ENCODE results near the gene RNASE13.
A peak's percentile ranks its signal among the peaks of the same experiment; 100 is the strongest.
"Not testable (repeated sequence)": the region's sequence is repeated elsewhere in the genome, so short reads cannot be mapped to it uniquely, and the experiment has no call there.

The RNASE13 gene

GRCh38 chr14:21018781-21019180 lies 15.8 kb downstream of the RNASE13 start:
- DNase-seq, result no peak

GRCh38 chr14:21018286-21018685 lies 16.3 kb downstream of the RNASE13 start:
- no peak for DNase-seq

DNA sequence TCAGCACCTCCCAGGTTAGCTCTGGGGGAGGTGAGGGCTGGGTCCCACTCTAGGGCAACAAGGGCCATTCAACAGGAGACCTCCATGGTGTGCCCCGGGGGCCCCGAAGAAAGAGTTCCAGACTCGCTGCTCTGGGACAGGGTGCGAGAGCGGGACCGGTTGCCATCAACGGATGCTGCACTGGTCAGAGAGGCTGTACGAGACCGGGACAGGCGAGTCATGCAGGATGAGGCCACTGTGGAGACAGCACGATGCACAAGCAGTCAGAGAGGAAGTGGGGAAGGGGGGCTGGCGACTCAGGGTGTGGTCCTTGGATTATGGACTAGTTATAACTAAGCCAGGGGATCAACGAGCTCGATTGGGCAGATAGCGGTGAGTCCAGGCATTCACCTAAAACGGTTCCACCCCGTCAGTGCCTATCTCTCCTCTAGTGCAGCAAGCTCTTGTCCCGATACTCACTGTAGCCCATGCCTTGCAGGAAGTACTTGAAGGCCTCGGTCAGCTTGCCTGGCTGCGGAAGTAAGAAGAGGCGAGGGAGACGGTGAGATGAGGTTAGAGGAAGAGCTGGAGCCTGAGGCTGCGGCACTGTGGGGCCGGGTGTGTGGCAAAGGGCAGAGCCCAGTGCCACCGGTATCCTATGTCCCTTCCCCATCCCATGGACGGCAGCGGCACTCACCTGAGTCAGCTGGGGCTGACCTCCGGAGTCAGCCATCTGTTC lies 16.9 kb downstream of the RNASE13 start:
- DNase-seq, result no peak

- no peak for DNase-seq
Measured at GRCh38 chr14:21016413-21017190, 18.0 kb downstream of the RNASE13 start.

DNA sequence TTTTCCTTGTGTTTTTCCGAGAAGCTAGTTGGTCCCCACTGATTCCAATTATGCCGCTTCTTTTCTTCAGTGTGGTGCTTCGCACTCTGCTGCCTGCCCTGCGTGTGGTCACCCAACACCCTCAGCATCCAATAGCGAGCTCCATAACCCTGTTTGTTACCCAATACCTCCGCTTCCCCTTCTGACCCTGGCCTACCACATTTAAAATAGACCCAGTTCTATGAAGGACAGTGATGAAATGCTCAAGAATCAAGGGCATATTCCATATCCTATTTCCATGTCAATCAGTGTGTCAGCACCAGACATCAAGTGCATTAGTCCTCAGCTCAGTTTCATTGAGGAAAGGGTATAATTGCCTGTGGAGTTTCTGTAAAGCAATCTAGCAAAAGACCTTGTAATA lies 19.3 kb downstream of the RNASE13 start:
- no peak for DNase-seq

GRCh38 chr14:21014761-21015190 lies 19.8 kb downstream of the RNASE13 start:
- peak; percentile 65 for DNase-seq

DNA sequence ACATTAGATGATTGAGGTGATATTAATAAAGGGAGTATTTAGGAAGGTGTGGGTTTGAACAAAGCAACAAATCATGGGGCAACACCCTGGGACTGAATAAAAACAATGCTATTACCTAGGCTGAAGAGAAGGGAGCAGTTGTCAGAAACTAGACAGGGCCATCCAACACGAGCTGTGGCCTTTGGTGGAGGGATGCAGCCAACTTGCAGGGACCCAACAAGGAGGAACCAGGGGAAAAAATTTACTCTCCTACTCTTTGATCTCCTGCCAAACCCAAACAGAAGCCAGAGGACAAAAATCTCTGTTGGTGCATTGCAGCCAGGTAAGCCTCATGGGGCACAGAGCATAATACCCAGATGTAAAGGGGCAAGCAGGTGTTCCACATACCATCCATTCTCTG lies 23.5 kb downstream of the RNASE13 start:
- no peak for DNase-seq

- not testable (repeated sequence) for DNase-seq
Measured at GRCh38 chr14:21009721-21010120, 24.9 kb downstream of the RNASE13 start.

- no peak for DNase-seq
Measured at GRCh38 chr14:21003788-21004346, 30.7 kb downstream of the RNASE13 start.

GRCh38 chr14:21001218-21001617 lies 33.4 kb downstream of the RNASE13 start:
- DNase-seq, result no peak

GRCh38 chr14:20999591-20999990 lies 35.0 kb downstream of the RNASE13 start:
- no peak for DNase-seq

GRCh38 chr14:20998674-20999366 lies 35.8 kb downstream of the RNASE13 start, which contains the start of gene SLC39A2:
Gene SLC39A2, plus strand, starts transcription at chr14:20999293. Its CDS starts 154 bp downstream, at chr14:20999447.
- peak; percentile 7 for DNase-seq

- no peak for DNase-seq
Measured at GRCh38 chr14:20998139-20998538, 36.5 kb downstream of the RNASE13 start.

GRCh38 chr14:20997564-20997963 lies 37.0 kb downstream of the RNASE13 start:
- no peak for DNase-seq

DNA sequence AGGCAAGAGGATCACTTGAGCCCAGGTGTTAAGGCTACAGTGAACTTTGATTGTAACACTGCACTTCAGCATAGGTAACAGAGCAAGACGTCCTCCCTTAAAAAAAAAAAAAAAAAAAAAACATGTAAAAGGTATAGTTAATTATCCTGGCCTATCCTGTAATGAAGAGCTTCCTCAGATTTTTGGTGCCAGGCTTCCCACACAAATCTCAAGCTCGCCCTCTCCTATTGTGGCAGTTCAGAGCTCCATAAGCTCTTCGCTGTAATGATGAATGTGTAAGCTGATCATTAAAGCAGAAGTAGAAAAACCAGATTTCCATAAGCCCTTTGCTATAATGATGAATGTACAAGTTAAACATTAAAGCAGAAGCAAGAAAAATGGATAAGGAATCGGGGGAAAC lies 37.5 kb downstream of the RNASE13 start:
- DNase-seq, result no peak

- DNase-seq, result no peak
Measured at GRCh38 chr14:20996521-20996920, 38.1 kb downstream of the RNASE13 start.

- peak; percentile 97 for DNase-seq
Measured at GRCh38 chr14:20989787-20990600, 44.6 kb downstream of the RNASE13 start, which contains the start of gene METTL17. Gene METTL17, plus strand, starts transcription at chr14:20989980. Its CDS starts 23 bp downstream, at chr14:20990003.

DNA sequence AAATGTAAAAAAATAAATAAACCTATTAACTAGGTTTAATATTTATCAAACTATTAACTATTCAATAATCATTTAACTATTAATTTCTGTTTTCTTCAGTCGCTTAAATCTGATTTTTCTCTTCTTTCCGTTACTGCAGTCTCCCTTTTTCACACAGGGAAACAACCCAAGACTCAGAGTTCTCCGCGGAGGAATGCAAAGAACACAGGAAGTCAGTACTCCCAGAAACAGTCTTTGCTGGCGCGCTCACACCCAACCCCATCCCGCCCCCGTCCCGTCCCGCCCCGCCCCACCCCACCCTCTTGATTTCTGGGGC lies 45.2 kb downstream of the RNASE13 start:
- DNase-seq, result no peak

GRCh38 chr14:20988717-20989470 lies 45.7 kb downstream of the RNASE13 start:
- DNase-seq, result no peak

DNA sequence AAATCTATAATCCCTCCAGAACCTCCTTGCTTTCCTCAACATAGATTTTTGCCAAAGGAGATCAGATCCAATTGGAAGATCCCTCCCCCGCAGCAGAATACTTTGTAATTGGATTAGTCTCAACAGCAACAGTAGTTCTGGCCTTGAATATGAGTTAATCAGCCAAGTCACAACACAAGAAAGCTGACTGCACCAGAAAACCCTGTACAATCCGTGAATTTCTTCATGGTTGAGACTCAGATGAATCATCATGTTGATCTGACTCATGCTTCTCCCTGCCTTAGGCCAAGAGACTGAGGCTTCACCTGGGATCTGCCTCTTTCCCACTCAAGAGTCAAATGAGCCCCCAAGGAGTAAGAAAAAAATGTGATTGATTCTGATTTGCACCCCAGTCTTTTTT lies 47.8 kb downstream of the RNASE13 start:
- peak; percentile 91 for DNase-seq

- DNase-seq, result not testable (repeated sequence)
Measured at GRCh38 chr14:20985650-20986049, 49.0 kb downstream of the RNASE13 start.
